A549 (cell line): ENCODE results near the gene MRPL36.

ENCODE experiments used
- BHLHE40 ChIP-seq: IDR thresholded peaks from 2 replicates; pipeline ENCODE4 v1.6.1; 2012; ENCODE audit warnings: low read depth, low read length, inconsistent platforms
- CBX2 ChIP-seq: fragments of 200-600 bp; sonication (generic); IDR thresholded peaks from 2 replicates; pipeline ENCODE4 v1.6.1; 2016; ENCODE audit warnings: low read depth, mild to moderate bottlenecking, borderline replicate concordance
- CEBPB ChIP-seq, 2 experiments: fragments of >200 bp in 1 of 2; sonication (Bioruptor Twin) in 1 of 2; formaldehyde crosslinking in 1 of 2; IDR thresholded peaks; 2 replicates each; pipeline ENCODE4 v1.6.1; 2012 to 2016
- CTCF ChIP-seq: fragments of >200 bp; sonication (Bioruptor Twin); formaldehyde crosslinking; IDR thresholded peaks from 3 replicates; pipeline ENCODE4 v1.5.1; 2016
- E2F6 ChIP-seq: IDR thresholded peaks from 2 replicates; pipeline ENCODE4 v1.6.1; 2012; ENCODE audit warnings: low read depth, borderline replicate concordance
- HDAC2 ChIP-seq: fragments of 200-600 bp; sonication (generic); IDR thresholded peaks from 2 replicates; pipeline ENCODE4 v1.6.1; 2016
- NFE2L2 ChIP-seq: fragments of 150-350 bp; conservative IDR thresholded peaks from 2 replicates; pipeline ENCODE4 v1.6.1; 2014; ENCODE audit warnings: low read length
- RAD21 ChIP-seq, 2 experiments: fragments of >200 bp in 1 of 2; sonication (Bioruptor Twin) in 1 of 2; formaldehyde crosslinking in 1 of 2; IDR thresholded peaks in 1 of 2; conservative IDR thresholded peaks in 1 of 2; 2 replicates in 1 of 2; 3 replicates in 1 of 2; pipeline ENCODE4 v1.6.1; 2012 to 2018; ENCODE audit warnings: inconsistent platforms in 1 of 2

DNA sequence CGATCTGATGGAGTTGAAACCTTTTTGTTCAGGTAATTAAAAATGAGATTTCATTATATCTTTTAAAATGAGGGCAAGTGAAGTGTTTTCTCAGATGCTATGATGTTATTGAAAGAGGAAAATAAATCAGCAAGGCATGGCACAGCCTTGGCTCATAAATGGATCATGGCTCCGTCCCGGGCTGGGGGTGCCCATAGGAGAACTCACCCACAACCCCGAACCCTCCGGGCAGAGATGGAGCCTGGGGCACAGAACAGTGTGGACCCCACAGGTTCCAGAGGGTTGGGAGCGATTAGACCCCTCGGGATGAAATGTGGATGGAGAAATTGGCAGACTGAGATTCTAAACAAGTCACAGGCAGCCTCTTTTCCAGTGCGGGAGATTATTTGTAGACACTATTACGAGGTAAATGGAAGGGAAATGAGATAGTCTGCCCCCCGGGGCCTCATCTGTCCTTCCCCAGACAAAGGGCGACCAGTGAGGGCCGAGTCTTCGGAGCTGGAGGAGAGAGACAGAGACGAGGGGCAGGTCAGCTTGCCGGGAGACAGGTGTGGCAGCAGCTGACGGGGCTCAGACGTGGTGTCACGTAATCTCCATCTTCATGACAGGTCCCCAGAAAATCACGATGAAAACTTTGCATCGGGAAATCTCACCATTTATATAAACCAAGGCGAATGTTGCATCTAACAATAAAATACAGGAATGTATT, 35.2 kb upstream of the MRPL36 start:
- TF ChIP-seq CTCF (no peak), RAD21 (conservative IDR thresholded peaks at IDR 0.05 in 1 of 2, IDR thresholded peaks at IDR 0.05 in 1 of 2) (no peak), BHLHE40 (no peak), CBX2 (no peak), CEBPB (IDR thresholded peaks at IDR 0.05) (no peak), E2F6 (no peak), NFE2L2 (no peak), HDAC2 (no peak)
